Endothelial cell of umbilical vein (primary cell): ENCODE results near the gene PDE1C.

Experiments
- CTCF ChIP-seq, 2 donors: IDR thresholded peaks; 1 replicate in 1 of 2; 2 replicates in 1 of 2; pipeline ENCODE4 v1.5.1; 2011; ENCODE audit warnings: low read length in 2 of 2, mild to moderate bottlenecking in 2 of 2, moderate library complexity in 2 of 2, control low read depth in 1 of 2, inconsistent platforms in 1 of 2, low read depth in 1 of 2; ENCODE audit not compliant: insufficient read depth in 1 of 2; ENCODE audit errors: extremely low read depth in 1 of 2
- EZH2 ChIP-seq: IDR thresholded peaks from 2 replicates; pipeline ENCODE4 v1.6.1; 2012; ENCODE audit warnings: borderline replicate concordance, low read depth, mild to moderate bottlenecking, moderate library complexity, low read length, inconsistent platforms; ENCODE audit not compliant: severe bottlenecking
- FOS ChIP-seq: IDR thresholded peaks from 2 replicates; pipeline ENCODE4 v1.6.1; 2011; ENCODE audit warnings: mild to moderate bottlenecking, low read length, moderate library complexity, borderline replicate concordance; ENCODE audit not compliant: insufficient read depth
- JUN ChIP-seq: IDR thresholded peaks from 2 replicates; pipeline ENCODE4 v1.6.1; 2011; ENCODE audit warnings: borderline replicate concordance, low read depth; ENCODE audit not compliant: insufficient read length, insufficient read depth
- MAX ChIP-seq: IDR thresholded peaks from 2 replicates; pipeline ENCODE4 v1.6.1; 2011; ENCODE audit not compliant: insufficient read depth, insufficient read length
- MYC ChIP-seq: IDR thresholded peaks from one replicate; pipeline ENCODE4 v1.6.1; 2011; ENCODE audit warnings: mild to moderate bottlenecking, low read depth, low read length
- POLR2A ChIP-seq: IDR thresholded peaks from 2 replicates; pipeline ENCODE4 v1.6.1; 2012; ENCODE audit warnings: low read depth, mild to moderate bottlenecking, control low read depth, low read length
- POLR2AphosphoS5 ChIP-seq: IDR thresholded peaks from 2 replicates; pipeline ENCODE4 v1.6.1; 2012; ENCODE audit warnings: low read depth, mild to moderate bottlenecking, control low read depth, low read length, moderate library complexity; ENCODE audit not compliant: insufficient read depth

GRCh38 chr7:31940167-31940566, 130.0 kb downstream of the PDE1C start:
- TF ChIP-seq POLR2AphosphoS5 (no peak), CTCF (IDR thresholded peaks at IDR 0.05; ENCODE audit: extremely low read depth in 1 of 2, insufficient read depth in 1 of 2, low read depth in 1 of 2, low read length in 2 of 2) (no peak), MAX (no peak), POLR2A (no peak), EZH2 (no peak), JUN (no peak), MYC (no peak), FOS (no peak)
